Fibroblast of skin of abdomen (primary cell): ENCODE data around the gene ARHGAP26.
A peak's percentile ranks its signal among the peaks of the same experiment; 100 is the strongest.
"Not testable (repeated sequence)": the region's sequence is repeated elsewhere in the genome, so short reads cannot be mapped to it uniquely, and the experiment has no call there.

Source experiments
- DNase-seq: peaks from one replicate; pipeline ENCODE4 v3.0.0-alpha.2; 2013

Gene ARHGAP26

GRCh38 chr5:143066556-143067281 is 296.5 kb downstream of the ARHGAP26 start:
- DNase-seq: peak; percentile 39

- DNase-seq: no peak
Measured at GRCh38 chr5:143068712-143069111, 298.5 kb downstream of the ARHGAP26 start.

- no peak for DNase-seq
Measured at GRCh38 chr5:143071927-143072326, 301.8 kb downstream of the ARHGAP26 start.

DNA sequence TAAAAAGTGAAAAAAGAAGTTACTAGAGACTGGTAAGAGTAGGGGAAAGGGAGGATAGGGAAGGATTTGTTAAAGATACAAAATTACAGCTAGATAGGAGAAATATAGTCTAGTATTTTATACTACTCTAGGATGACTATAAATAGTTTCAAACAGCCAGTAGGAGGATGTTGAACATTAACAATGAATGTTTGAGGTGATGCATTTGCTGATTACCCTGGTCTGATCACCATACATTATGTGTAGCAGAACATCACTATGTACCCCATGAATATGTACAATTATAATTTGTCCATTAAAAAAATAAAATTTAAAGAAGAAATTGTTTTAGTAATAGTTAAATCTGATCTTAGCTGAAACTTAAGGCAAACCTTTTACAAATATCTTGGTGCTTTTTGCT is 302.6 kb downstream of the ARHGAP26 start:
- DNase-seq: no peak

- no peak for DNase-seq
Measured at GRCh38 chr5:143073766-143074165, 303.6 kb downstream of the ARHGAP26 start.

DNA sequence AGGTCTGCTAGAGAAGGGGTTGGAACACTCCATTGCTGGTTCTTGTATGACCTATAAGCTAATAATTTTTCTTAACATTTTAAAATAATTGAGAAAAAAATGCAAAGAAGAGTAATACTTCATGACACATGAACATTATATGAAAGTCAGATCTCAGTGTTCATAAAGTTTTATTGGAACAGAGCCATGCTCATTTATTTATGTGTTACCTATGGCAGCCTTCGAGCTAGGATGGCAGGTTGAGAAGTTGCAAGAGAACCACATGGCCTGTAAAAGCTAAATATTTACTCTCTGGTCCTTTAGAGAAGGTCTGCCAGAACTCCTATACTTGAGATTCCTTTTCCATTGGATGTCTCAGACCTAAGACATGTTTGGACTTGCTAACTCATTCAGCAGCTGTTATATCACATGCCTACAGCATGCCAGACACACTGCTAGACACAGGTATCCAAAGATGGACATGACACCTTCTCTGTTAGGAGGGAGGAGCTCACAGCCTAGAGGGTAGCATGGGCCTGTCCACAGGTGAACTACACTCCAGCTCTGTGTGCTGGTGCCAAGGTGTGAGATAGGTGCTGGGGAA is 304.3 kb downstream of the ARHGAP26 start:
- DNase-seq: no peak

DNA sequence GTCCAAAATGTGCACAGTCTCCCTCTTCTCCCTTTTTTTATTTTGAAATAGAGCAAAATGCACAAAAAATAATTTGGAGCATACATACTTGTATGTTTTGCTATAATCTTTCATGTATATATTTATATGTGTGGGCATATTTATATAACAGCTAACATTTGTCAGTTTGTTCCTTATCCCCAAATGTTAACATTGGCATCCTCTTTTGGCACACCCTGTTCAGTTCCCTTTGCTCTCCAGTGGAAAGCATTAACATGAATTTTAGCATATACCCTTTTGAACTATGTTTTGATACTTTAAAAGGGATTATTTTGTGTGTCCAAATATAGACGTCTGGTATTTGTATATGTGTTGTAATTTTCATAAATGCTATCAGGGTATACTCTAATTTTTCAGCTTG is 306.2 kb downstream of the ARHGAP26 start:
- no peak for DNase-seq

DNA sequence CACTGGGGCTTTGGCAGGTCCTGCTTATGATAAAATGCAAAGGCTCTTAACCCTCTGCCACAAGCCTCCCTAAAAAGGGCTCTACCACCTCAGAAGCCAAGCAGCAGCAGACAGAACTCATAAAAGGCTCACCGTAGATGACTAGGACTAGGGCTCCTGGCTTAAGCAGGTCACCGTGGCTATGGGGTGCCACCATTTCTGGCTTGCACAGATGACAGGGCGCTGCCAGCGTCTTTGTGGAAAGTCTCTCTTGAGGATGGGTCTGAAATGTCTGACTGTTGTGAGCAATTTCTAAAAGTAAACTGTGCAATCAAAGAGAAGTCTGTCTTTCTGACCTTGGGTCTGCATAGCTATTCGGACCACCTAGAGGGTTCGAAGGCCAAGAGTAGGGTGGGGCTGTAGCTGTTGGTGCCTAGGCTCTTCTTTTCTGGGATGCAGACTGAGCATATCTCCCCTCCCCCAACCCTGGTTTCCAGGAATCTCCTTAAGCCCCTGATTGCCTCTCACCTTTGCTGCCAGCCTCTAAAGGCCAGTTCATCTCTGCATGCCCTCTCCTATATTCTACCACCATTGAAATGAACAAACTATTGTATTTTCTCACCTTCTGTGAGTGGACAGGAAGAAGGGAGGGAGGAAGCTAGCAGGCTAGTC is 307.4 kb downstream of the ARHGAP26 start:
- DNase-seq: no peak

- no peak for DNase-seq
Measured at GRCh38 chr5:143078313-143078712, 308.1 kb downstream of the ARHGAP26 start.

GRCh38 chr5:143078971-143079370 is 308.8 kb downstream of the ARHGAP26 start:
- no peak for DNase-seq

DNA sequence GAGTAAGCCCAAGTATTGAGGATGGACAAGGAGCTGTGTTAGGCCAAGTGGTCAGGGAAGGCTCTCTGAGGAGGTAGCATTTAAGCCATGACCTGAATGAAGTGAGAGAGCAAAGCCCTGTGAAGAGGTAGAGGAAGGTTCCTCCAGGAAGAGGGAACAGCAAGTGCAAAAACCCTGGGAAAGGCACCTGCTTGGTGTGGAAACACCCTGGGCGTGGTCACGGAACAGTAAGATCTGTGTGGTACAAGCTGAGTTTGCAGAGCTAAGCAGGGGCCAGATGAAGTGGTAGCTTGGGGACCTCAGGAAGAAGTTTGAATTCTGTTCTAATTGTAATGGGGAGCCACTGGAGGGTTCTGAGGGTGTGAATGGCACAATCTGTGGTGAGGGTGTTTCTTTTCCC is 310.2 kb downstream of the ARHGAP26 start:
- no peak for DNase-seq

DNA sequence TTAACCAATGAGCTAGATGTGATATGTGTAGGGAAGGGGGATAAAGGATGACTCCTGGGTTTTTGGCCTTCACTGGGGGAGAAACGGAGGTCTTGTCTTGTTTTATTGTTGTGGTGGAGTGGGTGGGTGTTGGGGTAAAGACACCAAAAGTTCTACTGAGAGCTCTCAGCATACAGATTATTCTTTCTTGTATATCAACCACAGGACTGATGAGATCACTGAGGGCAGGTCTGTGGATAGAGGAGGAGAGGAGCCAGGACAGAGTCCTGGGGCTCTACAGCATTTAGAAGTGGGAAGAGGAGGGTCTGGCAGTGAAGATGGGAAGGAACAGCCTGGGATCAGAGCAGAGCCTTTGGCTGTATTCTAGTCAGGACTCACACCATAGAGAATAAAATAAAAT is 310.8 kb downstream of the ARHGAP26 start:
- DNase-seq: no peak

GRCh38 chr5:143083006-143083405 is 312.8 kb downstream of the ARHGAP26 start:
- DNase-seq: no peak

DNA sequence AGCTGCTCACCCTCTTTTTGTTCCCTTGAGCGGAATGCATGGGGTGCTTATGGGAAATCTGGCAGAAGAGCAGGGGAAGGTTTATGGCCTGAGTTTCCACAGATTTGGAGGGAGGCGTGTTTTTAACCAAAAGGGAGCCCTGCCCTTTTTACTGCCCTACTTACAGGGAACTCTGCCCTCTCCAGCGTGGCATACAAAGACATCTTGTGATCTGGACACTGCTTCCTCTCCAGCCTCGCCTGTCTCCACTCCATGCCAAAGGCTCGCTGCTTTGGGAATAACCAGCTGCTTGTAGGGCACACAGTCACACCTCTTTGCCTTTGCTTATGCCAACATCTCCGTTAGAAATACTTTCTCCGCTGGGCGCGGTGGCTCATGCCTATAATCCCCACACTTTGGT is 314.2 kb downstream of the ARHGAP26 start:
- no peak for DNase-seq

DNA sequence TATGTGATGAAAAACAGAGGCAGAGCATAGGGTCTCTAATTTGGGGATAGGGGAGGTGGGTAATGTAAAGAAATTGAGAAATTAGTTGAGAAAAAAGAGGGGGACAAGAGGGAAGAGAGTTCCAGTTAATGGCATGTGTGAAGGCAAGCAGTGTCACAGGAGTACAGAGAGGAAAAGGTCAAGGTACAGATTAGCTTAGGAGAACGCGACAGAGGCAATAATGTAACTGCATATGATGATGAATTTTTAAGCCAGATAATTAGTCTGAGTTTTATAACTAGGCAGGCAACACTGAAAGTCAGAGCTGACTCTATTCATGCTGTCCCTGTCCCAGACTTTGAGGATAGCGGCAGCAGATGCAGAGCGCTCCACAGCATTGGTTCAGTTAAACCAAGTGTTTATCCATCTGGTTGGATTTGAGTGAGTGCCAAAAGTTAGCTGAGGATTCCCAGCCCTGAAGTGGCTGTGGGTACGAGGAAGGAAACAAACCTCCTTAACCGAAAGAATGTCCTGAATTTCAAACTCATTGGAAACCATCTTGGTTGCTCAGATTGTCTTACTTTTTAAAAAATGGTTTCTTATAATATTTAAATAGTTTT is 315.2 kb downstream of the ARHGAP26 start:
- peak; percentile 59 for DNase-seq

- DNase-seq: no peak
Measured at GRCh38 chr5:143086546-143086907, 316.4 kb downstream of the ARHGAP26 start.

- peak; percentile 47 for DNase-seq
Measured at GRCh38 chr5:143086908-143087637, 316.9 kb downstream of the ARHGAP26 start.

GRCh38 chr5:143088702-143089101 is 318.5 kb downstream of the ARHGAP26 start:
- not testable (repeated sequence) for DNase-seq

DNA sequence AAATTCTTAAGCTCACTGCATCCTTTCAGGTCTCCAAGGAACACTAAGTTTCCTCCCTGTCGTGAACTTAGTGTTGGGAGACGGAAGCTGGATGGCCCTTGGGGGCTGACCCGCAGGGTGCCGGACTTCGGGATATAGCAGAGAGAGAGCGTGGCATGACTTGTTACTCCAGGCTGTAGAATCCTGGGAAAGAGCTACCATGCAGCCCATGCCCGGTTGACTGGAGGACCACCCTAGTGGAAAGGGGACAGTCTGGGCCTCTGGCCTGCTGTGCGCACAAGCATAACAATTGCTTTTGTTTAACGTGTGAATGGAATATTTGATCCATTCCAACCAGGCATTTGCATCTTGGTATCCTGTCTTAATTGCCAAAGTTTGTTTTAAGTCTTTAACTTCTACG is 319.9 kb downstream of the ARHGAP26 start:
- DNase-seq: not testable (repeated sequence)

DNA sequence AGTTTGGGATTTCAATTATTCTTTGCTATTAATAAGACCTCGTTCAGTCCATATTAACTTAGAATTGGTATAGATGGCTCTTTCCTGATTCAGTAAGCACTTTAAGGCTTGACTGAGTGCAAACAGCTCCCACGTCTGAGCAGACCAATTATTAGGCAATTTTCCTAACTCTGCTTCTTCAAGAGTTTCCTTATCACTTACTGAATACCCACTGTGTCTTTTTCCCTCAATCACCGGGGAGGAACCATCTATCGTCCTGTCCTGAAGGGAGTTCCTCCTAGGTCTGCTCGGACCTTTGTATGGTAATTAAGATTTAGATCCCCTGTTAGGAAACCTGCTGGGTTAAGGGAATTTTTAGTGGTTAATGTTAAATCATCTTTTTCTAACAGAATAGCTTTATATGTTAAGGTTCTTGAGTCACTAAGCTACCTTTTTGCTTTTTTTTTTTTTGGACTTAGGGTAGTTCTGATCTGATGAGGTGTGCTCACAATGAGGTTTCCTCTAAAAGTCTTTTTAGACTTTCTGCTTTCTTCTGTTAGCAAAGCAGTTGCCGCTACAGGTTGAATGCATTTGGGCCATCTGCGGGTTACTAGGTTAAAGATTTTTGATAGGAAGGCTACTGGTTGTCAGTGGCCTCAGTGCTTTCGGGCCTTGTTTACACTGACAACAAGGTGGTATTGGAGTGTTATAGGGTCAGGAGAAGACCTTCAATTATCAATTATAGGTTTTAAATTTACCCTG is 322.7 kb downstream of the ARHGAP26 start:
- DNase-seq: not testable (repeated sequence)

GRCh38 chr5:143093452-143094086 is 323.4 kb downstream of the ARHGAP26 start:
- no peak for DNase-seq

DNA sequence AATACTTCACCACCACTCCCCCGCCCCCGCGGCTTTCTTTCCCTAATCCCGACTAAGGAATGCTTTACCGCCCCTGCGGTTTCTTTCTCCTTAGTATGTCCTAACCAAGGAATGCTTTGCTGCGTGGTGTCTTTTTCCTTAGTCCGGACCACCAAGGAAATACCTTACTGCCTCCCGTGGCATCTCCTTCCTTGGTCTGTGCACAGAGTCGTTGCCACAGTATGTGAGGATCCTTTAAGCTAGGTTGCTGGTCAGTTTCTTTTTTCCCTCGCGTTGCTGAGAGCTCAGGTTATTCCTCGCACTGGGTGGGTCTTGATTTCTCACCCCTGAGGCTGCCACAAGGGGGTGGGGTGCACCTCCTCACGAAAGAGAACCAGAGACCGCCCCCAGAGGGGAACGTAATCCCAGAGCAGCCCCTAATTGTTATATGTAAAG is 323.9 kb downstream of the ARHGAP26 start:
- peak; percentile 78 for DNase-seq
